Glomerular visceral epithelial cell (primary cell): Measurements from ENCODE around the gene GAP43.

Experiments
- DNase-seq: peaks from one replicate; pipeline ENCODE4 v3.0.0-alpha.2; 2016; ENCODE audit errors: extremely low spot score

Gene GAP43

DNA sequence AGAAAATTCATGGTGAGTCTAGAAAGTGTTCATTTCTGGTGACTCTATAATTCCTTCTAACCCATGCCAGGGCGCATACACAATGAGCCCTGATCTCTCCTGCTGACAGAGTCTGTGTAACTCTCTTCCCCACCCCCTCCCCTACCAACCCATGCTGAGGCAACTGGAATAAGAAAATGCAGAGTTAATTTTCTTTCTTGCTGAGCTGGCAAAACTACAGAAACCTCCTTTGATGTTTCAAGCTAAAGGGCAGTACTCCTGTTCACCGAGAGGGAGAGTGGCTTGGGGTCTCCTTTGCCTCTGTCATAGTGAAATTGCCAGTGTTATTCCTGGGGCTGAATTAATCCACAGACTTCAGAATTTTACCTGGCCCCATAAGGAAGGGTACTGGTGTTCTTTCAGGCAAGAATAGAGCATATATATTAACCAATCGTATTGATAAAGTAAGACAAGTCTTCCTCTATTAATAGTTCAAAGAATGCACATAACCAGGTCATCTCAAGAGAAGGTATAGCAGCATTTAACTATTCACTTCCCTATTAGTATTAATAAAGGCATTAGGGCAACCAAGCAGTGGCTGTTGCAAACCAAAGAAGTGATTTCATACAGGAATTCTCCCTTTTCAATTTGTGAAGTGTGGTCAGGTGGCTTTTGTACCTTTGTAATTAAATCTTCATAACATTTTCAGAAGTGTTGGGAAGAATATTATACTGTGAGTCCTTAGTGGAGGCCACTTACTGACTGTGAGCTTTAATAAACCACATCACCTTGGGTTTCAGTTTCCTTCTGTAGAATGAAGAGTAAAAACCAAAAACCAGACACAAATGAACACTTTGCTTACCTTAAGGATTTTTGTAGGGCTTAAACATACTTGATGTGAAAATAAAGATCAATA lies 4.1 kb downstream of the GAP43 start:
- no peak for DNase-seq

DNA sequence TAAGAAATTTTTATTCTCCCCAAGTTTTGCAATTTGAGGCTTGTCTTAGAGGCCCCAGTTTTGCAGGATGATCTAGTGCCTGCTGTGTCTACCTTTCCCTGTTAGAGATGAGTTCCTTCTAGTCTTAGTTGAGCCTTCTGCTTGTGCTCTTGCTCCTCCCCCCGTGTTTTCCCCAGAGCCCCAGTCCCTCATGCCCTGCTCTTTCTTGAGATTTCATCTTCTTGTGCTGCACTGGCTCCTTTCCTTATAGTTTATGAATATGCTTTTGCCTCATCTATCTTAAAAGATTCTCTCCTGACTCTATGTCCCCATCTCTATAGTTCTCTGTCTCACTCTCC lies 4.7 kb downstream of the GAP43 start:
- DNase-seq = no peak

DNA sequence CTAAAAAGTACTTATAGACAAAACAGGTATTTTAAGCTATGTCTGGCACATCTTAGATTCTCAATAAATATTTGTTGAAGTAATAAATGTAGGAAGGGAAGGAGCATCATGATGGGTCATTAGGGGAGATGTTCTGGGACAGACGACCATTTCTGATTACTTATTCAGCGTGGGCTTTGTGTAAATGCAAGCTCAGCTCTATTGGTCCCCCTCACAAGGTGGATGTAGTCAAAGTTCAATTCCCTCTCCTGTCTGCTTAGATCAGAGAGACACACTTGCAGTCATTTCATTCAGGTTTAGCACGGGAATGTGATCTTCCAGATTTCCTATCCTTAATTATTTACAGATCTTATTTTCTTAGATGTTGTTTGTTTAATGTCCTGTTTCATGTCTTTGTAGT lies 7.5 kb downstream of the GAP43 start:
- no peak for DNase-seq

DNA sequence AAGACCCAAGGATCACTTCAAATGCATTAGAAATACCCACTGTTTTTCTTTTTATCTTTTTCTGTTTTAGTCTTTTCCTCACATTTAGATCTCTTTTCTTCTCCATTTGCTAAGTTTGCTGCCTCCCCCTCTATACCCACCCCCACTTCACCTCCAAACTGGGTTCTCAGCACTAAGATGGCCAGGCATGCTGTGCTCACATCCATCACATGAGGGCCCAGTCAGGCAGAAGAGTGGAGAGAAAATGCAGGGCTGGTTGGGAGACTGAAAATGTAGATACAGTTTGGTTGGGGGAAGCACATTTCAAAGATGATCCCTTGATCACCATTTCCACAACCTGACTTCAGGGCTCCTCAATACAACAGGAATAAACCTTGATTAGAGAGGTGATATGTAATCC lies 8.7 kb downstream of the GAP43 start:
- no peak for DNase-seq

DNA sequence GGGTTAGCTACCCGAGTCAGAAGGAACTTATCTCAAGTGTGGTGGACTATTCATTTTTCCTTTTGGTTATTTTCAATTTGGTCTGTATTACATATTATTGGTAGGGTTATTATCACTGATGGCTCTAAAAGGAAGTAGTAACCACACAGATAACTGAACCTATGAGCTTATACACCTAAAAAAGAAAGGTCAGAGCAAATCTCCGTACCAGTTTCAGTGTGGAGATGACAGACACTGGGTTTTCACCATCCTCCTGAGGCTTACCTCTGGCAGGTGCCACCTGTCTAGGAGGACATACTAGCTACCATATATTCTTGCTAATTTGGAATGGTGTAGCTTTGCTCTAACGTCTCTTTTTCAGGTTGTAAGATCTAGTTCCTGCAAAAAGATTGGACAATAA lies 10.2 kb downstream of the GAP43 start:
- no peak for DNase-seq

DNA sequence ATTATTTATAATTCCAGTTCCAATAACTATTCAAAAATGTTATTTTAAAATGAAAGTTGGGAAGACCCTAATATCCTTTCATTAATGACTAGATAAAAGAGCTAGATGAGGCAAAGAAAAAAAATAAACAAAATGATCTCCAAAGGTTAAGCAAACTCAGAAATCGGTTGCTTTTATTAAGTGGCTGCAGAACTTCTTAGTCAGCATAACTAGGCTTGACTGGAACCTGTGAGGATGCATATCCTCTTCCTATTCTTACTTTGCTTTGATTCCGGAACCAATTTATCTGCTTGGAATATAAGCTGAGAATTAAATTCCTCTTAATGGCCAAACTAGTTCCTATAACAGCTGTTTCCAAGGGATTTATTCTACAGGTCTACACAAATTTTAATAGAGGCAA lies 10.7 kb downstream of the GAP43 start:
- no peak for DNase-seq

DNA sequence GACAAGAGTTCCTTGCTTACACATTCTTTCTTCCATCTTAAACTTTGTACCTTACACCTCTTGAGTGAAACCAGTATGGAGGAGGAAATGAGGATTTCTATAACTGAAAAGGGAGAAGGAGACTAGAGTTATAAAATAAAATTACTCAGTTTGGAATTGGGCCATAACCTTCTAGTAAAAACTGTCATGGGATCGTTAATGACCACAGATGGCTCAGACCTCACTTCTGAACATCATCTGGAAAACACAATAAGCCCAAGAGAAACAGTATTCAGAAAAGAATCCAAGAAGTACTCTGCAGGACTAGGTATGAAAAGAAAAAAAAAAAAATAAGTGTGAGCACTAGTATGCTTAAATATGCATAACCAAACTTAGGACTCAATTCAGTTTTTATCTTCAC lies 12.1 kb downstream of the GAP43 start:
- DNase-seq = no peak

DNA sequence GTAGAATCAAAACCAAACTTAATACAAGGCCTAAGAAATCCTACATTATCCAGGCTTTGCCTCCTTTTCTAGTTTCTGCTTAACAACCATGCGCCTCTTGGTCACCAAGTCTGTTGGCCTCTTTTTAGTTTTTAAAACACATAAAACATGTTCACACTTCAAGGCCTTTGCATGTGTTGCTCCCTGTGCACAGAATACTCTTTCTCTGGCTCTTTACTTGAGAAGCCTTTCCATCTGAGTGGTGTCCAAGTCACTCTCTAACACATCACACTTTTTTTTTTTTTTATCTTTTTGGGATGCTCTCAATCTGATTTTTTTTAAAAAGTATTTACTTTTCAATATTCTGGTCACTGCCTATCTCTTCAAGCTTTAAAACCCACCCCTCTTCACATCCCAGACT lies 14.9 kb downstream of the GAP43 start:
- DNase-seq = no peak

DNA sequence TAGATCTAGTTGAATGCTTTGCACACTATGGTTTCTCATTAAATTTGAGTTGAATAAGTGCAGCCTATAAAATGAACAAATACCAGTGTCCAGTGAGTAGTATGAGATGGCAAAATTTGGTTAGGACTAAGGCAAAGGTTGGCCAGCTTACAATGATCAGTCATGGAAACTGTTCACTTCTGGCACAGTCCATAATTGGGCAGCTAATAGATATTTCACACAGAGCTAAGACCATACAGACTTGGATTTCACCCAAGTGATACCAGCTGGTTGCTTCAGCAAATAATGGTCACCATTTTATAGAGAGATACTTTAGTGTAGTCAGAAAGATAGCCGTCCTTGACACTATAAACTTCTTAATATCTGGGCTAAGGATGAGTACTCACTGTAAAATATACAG lies 15.7 kb downstream of the GAP43 start:
- no peak for DNase-seq

DNA sequence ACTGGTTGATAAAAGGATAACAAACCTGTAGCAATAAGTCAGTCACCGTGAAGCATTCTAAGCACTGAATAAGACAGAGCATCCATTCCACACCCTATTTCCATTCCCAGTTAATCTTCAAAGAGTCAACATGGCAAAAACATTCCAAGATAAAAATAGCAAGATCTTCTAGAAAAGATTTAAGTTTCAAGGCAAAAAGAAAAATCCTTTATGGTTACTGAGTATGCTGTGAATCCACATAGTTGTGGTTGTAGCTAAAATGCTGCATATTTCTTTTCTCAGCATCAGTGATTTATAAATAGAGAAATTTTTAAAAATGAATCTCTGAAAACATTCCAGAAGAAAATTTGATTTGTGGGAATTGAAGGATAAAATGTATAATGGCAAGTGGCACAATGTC lies 21.1 kb downstream of the GAP43 start:
- no peak for DNase-seq

DNA sequence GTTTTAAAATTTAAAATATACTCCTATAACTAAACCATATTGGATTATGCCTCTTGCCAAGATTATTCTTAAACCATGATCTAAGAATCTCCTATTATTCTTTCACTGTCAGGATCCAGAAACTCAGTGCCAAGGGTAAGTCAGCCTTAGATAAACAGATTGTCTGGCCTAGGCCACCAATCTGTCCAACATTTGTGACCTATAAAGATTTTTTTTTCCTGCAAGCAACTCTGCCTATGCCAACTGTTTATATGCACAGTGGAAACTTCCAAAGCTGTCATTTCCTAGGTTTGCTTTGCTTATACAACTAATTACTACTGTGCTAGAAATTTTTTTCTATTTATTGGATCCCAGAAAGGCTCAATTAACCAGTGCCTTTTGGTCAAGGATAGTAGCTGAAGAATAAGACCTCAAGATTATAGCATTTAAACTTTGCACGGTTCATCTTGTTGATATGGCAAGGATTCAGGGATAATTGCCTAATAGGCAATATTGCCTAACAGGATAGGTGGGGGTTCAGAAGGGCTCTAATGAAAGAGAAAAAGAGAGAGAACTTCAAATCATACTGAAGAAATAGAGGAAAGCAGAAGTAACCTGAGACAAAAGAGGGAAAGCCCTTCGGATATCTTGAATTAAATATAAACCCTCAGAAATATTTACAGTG lies 22.8 kb downstream of the GAP43 start:
- no peak for DNase-seq

DNA sequence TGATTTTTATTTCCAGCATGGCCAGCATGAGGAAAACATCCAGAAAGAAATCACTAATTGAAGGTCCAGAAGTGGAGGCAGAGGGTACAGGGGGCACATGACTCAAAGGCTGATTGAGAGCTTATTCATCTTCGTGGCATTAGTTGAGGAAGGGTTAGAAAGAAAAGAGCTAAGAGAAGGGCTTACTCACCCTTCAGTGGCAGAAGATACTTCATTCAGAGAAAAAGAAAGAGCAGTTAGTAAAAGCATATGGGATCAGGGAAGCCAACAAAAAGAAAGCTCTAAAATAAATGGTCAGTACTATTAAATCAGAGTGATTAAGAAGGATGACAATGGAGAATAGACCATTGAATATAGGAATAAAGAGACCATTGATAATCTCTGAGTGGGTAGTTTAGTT lies 25.2 kb downstream of the GAP43 start:
- no peak for DNase-seq

DNA sequence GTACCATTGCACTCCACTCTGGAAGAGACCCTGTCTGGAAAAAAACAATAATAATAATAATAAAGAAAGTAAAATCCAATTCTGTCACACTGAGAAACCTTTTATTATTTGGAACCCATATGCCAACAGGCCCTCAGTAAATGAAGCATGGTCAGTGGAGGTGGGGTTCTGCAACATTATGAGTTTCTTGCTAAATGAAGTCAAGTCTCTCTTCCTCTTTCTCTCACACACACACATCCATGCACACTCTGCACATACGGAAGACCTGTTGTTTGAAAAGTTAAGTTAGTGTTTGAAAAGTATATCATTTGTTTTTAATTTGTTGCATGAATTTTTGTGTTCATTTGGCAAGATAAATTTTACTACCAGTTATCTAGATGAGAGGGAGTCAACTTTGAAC lies 27.8 kb downstream of the GAP43 start:
- DNase-seq = no peak

DNA sequence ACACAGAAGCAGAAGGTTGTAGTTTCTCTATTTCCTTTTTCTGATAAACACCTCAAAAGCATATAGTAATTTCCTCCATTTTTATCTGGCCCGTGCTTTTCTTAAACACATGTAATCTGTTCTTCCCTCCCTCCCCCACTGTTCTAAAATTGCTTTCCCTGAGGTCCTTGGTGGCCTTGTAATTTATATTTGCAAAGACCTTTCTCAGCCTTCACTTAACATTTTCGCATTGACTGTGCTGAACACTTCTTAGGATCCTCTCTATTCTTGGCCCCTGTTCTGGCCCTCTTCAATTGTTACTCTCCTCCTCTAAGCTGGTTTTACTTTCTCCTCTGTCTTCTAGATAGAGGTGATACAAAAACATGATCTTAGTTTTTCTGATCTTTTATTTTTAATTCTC lies 28.3 kb downstream of the GAP43 start:
- no peak for DNase-seq

DNA sequence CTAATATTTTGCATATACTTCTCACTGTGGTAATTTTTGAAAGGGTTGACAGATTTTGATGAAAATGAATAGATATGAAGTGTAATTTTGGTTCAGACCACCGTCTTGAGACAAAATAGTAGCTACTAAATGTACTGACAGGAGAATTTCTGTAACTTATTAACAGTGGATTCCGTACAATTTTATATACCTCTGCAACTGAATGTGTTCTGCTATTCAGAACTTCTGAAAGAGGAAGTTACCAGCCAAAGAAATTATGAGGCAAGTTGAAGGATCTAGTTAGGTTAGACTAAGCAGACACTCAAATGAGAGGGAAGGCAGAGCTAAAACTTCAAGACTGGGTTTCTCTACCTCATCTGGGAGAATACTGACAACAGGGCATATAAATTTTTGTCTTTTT lies 29.4 kb downstream of the GAP43 start:
- no peak for DNase-seq

DNA sequence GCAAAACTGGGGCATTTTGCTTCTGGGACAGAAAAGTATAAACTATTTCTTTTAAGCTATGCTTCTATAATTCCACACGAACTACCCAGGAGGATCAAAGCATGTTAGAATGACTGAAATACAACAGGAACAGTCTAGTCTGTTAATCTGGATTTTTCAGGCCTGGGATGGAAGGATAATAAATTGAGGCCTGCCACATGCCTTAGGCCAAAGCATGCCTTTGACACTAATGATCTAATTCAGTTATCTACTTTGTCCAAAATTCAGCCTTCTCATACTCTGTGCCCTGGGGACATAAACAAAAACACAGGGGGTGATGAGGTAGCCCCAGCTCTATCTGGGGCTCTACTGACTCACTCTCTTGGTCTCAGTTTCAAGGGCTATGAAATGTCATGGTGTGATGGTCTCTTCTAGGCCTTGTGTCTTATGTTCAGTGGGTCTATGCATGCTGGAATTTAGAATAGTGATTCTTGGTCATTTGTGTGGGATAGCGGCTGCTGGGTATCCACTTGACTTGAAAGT lies 32.5 kb downstream of the GAP43 start:
- DNase-seq = no peak

DNA sequence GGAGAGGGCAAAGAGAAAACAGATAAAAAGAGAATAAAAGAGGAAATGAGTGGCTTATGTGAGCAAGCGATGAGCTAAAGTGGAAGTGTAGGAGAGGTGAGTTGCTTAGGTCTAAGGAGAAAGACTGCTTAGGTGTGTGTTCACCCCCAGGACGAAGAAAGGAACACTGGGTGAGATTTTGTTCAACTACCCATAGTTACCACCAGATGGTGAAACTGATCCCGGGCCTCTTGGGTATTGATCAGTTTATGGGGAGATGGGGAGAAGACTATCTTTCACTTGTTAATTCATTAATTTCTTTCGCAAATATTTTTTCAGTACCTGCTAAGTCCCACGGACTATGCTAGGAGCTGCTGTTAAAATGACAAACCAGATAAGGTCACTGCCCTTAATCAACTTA lies 33.9 kb downstream of the GAP43 start:
- DNase-seq = no peak

DNA sequence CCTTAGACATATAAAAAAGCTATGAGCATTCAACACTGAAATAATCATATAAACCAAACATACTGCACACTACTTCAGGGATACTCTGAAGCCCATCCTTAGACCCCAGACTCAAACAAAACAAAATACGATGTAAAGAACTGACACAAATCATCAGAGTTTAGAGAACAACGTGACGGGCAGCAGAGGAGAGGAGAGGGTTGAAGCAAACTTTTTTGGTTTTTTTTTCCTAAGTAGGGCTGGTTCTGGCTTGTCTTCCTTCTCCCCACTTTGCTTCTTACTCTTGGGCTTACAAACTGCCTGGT lies 34.7 kb downstream of the GAP43 start:
- DNase-seq = no peak

DNA sequence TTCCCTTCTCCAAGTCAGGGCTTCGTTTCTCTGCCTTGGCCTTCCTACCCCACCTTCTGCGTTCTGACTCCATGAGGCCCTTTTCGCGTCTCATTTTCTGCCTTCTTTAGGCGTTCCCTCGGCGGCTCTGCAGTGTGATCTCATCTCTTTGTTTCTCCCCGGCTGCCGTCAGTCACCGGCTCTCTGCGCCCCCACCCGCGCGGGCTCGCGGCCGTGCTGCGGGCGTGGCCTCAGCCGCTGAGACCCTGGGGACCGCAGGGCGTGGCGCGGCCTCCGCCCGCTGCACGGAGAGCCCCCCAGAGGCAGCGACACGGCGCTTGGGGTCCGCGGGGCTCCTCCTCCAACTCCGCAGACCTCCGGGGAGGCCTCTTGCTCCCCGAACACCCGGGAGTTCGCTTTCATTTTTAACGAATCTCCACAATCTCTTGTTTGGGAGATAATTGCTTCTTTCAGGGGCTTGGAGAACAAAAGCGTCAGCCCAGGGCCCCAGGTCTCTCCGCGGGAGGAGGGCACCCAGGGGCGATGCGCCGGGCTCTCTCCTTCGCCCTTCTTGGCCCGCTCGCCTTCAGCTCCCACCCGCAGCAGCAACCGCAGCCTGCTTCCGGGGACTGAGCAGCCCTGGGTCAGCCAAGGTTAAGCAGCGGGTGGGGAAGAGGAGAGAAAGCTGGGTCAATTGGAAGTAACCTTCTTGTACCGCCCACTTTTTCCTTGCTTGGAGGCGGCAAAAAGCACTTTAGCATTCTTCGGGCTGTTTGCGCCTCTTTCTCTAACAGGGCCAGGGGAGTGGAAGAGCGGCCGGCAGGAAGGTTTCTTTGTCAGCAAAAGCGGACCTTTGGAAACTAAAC lies 35.2 kb downstream of the GAP43 start:
- DNase-seq = peak; percentile 86

DNA sequence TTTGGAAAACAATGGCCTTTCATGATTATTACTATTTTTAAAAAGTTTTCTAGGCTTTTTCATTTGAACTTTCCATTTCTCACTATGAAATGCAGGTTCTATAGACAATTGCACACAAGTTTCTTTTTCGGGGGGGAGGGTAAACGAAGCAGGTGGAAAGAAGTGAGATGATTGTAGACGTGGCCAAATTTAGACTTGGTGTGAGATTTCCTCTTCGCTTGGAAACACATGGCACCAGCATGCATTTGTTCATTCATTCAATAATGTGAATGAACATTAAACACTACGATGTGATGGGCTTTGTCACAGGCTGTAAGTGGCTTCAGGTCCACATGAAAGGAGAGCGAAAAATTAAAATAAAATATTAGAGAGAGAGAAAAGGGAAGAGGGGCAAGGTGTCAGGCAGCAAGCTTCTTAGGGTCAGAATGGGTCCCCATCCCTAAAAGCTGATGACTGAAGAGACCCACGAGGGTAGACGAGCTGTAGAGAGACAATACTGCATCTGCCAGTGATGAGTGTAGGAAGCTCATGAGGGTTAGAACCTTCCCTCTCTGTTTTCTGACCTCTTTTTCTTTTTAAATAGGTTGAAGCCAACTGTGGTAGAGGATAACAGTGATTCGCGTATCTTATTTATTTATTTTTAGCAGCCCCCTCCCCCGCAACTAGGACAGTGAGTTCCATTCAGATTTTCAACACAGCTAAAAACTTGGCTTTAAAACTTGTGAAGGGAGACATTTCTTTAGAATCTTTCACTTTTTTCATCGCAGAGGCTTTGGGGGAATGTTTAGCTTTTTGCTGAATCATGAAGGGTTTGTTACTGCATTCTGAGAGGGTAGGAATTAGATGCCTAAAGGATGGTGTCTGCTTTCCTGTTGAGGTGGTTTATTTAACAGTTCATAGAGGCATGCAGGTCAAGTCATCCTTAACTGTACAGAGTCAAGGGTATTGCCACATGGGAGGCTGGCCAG lies 36.2 kb downstream of the GAP43 start:
- no peak for DNase-seq

DNA sequence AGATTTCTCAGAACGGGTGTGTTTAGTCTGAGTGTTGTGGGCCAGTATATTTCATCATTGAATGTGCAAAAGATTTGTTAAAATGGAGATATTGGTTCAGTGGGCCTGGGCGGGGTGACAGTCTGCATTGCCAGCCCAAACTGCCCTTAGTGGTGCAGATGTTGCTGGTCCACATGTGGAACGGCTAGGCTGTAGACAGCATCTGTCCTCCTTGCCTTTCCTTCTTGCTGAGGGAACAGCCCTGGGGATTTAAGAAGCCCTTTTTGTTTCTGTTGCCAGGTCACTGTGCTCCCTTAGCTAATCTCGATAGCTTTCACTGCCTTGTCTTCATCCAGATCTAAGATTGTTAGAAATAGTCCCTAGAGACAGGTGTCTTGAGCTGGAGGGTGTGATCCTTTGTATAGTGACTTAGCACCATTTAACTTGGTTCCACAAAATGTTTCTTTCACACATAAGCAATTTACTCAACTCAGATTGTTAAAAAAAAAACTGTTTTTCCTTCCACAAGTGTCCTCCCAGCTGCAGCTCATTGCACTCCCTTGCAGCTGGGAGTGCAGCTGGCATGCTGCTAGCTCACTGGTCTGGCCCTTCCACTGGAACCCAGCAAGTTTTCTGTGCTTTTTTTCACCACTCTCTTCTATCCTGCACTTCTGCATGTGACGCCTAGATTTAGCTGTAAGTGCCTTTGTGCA lies 37.5 kb downstream of the GAP43 start:
- DNase-seq = no peak
